K562 (cell line): ENCODE measurements around the gene TDRD12.

ENCODE experiments used
- CREM ChIP-seq: IDR thresholded peaks from 2 replicates; pipeline ENCODE4 v1.6.1; 2014; ENCODE audit warnings: antibody characterized with exemption, low read depth
- KAT7 ChIP-seq: sonication (generic); formaldehyde crosslinking; IDR thresholded peaks from 2 replicates; pipeline ENCODE4 v1.8.0; 2022; ENCODE audit warnings: missing genetic modification reagents, mild to moderate bottlenecking, borderline replicate concordance
- PATZ1 ChIP-seq: fragments of 250-450 bp; sonication (Bioruptor Pico); IDR thresholded peaks from 2 replicates; pipeline ENCODE4 v1.5.0; 2020; ENCODE audit warnings: mild to moderate bottlenecking, borderline replicate concordance
- PRPF4 ChIP-seq: fragments of 200-400 bp; formaldehyde crosslinking; IDR thresholded peaks from one replicate; pipeline ENCODE4 v1.6.1; 2017; ENCODE audit warnings: low read length, low read depth, mild to moderate bottlenecking; ENCODE audit not compliant: insufficient read depth, poor library complexity, severe bottlenecking
- RCOR1 ChIP-seq, 2 experiments: IDR thresholded peaks; 2 replicates each; pipeline ENCODE4 v1.6.1; 2012; ENCODE audit warnings: low read depth in 2 of 2, low read length in 2 of 2, borderline replicate concordance in 1 of 2, improper control_type of control experiment in 1 of 2
- SP1 ChIP-seq: sonication (generic); formaldehyde crosslinking; IDR thresholded peaks from 2 replicates; pipeline ENCODE4 v1.8.1; 2022; ENCODE audit warnings: mild to moderate bottlenecking, missing genetic modification reagents
- ZNF274 ChIP-seq: IDR thresholded peaks from 2 replicates; pipeline ENCODE4 v1.6.1; 2011; ENCODE audit warnings: low read depth, mild to moderate bottlenecking, low read length, moderate library complexity, borderline replicate concordance
- ZNF445 ChIP-seq: fragments of 250-450 bp; sonication (Bioruptor Pico); IDR thresholded peaks from 2 replicates; pipeline ENCODE4 v1.4.0; 2020; ENCODE audit warnings: low read depth, mild to moderate bottlenecking, moderate library complexity
- TF ChIP-seq, protein P1 (sequence below), 2 experiments: IDR thresholded peaks; 2 replicates each; pipeline ENCODE4 v1.6.1; 2012; ENCODE audit warnings: improper control_type of control experiment in 2 of 2, low read depth in 2 of 2, low read length in 2 of 2, borderline replicate concordance in 1 of 2
- TF ChIP-seq, protein P2 (sequence below): fragments of 450-650 bp; IDR thresholded peaks from 2 replicates; pipeline ENCODE4 v1.6.1; 2016; ENCODE audit warnings: borderline replicate concordance

- TF ChIP-seq KAT7 (CRISPR knock-in tag) (no peak), ZNF445 (no peak), RCOR1 (IDR thresholded peaks at IDR 0.05; ENCODE audit: borderline replicate concordance in 1 of 2, low read depth in 2 of 2, low read length in 2 of 2) (no peak), CREM (no peak), SP1 (CRISPR knock-in tag) (no peak), PATZ1 (no peak), ZNF274 (no peak), PRPF4 (no peak)
- TF ChIP-seq, protein P1, sequence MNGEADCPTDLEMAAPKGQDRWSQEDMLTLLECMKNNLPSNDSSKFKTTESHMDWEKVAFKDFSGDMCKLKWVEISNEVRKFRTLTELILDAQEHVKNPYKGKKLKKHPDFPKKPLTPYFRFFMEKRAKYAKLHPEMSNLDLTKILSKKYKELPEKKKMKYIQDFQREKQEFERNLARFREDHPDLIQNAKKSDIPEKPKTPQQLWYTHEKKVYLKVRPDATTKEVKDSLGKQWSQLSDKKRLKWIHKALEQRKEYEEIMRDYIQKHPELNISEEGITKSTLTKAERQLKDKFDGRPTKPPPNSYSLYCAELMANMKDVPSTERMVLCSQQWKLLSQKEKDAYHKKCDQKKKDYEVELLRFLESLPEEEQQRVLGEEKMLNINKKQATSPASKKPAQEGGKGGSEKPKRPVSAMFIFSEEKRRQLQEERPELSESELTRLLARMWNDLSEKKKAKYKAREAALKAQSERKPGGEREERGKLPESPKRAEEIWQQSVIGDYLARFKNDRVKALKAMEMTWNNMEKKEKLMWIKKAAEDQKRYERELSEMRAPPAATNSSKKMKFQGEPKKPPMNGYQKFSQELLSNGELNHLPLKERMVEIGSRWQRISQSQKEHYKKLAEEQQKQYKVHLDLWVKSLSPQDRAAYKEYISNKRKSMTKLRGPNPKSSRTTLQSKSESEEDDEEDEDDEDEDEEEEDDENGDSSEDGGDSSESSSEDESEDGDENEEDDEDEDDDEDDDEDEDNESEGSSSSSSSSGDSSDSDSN (IDR thresholded peaks at IDR 0.05; ENCODE audit: borderline replicate concordance in 1 of 2, low read depth in 2 of 2, low read length in 2 of 2), result no peak
- TF ChIP-seq, protein P2, sequence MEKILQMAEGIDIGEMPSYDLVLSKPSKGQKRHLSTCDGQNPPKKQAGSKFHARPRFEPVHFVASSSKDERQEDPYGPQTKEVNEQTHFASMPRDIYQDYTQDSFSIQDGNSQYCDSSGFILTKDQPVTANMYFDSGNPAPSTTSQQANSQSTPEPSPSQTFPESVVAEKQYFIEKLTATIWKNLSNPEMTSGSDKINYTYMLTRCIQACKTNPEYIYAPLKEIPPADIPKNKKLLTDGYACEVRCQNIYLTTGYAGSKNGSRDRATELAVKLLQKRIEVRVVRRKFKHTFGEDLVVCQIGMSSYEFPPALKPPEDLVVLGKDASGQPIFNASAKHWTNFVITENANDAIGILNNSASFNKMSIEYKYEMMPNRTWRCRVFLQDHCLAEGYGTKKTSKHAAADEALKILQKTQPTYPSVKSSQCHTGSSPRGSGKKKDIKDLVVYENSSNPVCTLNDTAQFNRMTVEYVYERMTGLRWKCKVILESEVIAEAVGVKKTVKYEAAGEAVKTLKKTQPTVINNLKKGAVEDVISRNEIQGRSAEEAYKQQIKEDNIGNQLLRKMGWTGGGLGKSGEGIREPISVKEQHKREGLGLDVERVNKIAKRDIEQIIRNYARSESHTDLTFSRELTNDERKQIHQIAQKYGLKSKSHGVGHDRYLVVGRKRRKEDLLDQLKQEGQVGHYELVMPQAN, result no peak
Measured at GRCh38 chr19:32748497-32748896, 28.9 kb downstream of the TDRD12 start.
